ENCODE data around the gene LHX3.

LHX3 gene

DNA sequence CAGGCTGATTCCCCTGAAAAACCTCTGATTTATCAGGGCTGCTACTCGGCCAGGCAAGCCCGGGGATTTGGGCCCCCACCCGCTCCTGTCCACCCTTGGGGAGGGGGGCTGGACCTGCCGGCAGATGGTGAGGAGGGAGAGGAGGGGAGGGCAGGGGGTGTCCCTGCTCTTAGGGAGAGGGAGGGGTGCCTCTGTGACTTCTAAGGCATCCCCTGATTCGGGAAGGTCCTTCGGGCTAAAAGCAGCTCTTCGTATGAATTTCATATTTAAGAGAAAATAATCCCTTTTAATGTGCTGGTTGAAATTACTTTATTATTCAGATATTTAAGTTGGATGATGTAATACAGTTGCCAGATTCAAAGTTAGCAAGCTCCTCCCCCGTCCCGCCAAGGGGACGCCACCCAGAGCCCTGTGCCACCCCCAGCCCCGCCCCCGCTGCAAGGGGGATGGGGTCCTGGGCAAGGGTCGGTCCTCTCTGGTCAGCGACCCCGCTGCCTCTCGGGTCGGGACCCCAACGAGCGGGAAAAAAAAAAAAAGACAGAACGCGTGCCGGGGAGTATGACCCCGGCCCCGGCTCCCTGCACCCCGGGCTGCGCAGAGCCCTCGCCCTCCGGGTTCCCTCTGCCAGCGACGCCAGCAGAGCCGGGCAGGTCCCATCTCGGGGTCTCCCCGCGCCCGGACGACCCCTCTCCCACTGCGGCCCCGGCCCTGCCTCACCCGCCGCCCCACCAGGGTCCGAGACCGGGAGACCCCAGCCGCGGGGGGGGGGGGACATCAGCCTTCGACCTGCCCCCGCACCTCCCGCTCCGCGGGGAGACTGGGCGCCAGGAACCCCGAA lies 12.4 kb downstream of the LHX3 start:
- DNase-seq (ENCODE audit: low read depth): no peak

DNA sequence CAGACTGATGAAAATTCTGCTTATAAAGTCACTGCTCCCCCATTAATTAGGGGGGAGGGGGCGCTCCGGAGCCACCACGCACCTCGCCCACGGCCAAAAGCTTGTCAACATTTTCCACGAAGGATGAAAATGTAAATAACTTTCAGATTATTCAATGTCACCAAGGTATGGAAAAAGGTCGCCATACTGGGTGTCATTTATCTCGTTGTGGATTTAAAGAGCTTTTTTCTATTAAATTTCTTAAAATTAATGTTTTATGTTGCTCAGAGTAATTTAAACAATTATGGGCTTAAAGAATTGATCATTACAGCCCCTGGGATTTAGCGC lies 13.0 kb downstream of the LHX3 start:
- DNase-seq (ENCODE audit: low read depth): no peak

DNA sequence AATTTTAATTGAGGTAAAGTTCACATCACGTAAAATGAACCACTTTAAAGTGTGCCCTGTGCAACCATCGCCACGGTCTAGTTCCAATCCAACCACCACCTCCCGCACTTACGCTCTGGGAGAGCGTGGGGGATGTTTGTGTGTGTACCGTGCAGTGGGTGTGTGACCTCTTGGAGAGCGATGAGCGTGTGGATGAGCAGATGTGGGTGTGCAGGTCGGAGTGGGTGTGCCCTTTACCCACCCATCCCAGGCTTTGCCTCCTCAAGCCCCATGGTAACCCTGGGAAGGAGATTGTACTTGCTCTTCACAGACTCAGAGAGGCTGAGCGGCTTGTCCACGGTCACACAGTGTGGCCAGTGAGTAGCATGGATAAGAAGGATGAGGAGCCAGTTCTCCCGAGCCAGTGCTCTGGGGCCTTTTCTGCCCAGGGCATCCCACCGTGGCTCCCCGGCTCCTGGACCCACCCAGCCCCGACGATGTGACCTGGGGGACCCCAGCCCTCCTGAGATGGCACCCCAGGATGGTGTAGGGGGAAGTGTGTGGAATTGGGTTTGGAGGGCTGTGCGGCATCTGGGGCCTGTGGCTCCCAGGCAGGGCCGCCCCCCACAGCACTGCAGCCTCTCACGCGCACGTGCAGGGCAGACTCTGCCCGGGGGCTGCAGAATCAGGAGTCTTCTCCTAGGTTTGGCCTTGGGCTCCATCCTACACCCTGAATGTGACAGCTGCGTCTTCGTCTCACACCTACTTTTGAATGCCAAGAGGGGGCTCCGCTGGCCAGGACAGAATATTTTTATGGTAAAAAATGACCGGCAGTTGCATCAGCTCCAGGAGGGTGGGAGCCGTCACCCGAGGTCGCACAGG lies 13.6 kb downstream of the LHX3 start:
- DNase-seq (ENCODE audit: low read depth): no peak

DNA sequence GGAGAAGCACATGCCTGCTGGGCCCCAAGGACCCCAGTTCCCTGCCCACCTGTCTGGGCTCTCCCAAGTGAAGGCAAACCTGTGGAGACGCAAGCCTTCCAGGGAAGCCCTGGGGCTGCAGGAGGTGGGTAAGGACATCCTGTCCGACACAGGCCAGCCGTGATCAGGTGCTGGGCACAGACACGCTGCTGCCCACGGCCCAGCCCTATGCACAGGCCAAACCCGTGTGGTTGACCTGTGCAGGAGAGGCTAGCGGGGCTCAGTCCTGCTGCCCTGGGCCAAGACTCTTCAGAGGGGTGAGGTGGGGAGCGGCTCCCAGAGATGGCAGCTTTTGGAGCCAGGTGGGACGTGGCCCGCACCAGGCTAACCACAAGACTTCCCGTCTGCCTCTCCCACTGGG lies 14.3 kb downstream of the LHX3 start:
- DNase-seq (ENCODE audit: low read depth): no peak

DNA sequence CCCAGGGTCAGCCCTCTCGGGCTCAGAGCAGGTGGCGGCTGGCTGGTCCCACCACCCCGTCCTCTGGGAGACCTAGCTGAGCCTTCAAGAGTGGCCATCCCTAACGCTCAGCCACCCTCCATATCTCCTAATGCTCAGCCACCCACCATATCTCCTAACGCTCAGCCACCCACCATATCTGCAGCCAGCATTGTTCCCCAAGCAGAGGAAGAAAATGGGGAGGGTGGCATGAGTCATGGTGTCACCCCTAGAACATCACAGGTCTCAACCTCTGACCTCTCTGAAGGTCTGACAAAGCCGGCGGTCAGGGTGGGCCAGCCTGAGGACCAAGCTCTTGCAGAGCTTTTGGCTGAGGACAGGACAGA lies 14.7 kb downstream of the LHX3 start:
- no peak for DNase-seq (ENCODE audit: low read depth)

DNA sequence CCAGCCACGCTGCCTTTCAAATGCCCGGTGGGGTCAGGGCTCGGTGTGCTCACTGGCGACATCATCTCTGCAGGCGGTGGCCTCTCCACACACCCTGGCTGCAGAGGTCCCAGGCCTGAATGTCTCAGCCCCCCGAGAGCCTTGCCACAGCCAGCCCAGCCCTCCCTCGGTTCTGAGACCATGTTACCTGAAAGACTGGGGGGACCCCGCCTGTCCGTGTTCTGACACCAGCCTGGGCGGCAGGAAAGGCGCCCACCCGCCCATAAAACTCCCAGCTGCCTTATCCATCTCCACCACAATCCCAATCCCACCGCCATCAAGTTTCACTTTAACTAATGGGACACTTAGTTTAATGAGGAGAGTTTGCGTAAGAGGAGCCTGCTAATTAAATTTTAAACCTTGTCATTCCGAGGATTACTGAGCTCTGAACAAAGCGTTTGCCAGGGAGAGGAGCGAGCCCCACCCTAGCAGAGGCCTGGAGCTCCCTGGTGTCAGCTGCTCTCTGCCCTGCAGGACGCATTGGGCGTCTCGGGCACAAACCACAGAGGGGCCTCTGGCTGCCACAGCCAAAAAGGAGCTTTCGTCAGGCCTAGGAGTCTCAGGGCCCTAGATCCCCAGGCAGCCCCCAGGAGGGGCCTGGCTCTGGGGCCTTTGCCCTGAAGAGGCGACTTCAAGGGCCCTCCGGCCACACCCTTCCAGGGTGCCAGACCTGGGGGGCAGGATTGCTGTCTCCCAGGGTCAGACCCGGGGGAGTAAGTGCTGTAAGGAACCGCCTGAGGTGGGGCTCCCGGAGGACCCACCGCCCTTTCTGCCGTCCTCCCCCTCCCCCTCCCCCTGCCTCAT lies 15.3 kb downstream of the LHX3 start:
- DNase-seq (ENCODE audit: low read depth): no peak

DNA sequence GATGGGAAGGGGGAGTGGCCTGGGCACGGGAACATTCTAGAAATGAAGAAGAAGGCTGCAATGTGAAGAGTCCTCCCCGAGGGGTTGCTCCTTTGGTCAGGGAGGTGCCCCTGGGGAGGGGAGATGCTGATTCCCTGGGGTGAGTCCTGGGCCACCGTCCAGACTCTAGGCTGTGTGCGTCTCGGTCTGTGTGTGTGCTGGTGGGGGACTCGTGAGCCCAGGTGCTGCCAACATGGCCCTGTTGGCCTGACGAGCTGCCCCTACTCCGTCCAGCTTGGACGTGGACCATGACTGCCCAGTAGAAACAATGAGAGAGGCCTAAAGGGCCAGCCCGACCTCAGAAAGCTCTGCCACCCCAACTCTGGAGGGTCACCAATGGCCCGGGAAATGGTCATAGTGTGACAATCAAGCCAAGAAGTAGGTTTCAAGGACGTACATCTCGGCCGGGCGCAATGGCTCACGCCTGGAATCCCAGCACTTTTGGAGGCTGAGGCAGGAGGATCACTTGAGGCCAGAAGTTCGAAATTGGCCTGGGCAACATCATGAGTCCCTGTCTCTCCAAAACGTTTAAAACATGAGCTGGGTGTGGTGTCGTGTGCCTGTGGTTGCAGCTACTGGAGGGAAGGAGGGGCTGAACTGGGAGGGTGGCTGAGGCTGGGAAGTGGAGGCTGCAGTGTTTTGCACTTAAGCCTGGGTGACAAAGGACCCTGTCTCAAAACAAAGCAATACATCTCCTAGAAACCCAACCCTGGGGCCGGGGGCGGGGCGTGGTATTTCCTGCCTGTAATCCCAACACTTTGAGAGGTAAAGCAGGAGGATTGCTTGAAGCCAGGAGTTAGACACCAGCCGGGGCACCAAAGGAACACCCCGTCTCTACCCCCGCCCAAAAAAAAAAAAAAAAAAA lies 17.0 kb downstream of the LHX3 start:
- no peak for DNase-seq (ENCODE audit: low read depth)

DNA sequence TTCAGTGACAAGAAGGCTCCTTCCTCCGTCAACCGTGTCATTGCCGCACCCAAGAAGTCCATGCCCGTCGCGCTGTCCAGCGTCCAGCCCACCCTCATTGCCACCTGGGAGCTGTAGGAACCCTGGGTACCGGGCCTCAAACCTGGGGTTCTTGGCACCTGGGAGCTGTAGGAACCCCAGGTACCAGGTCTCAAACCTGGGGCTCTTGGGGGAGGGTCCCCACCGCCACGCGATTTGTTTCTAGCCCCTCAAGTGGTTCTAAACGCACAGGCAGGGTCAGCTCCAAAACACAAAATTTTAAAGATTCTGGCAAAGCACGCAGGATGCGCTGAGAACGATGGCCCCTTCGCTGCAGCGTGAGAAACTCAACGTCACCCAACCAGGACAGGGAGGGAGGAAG lies 17.7 kb downstream of the LHX3 start:
- DNase-seq (ENCODE audit: low read depth): no peak

DNA sequence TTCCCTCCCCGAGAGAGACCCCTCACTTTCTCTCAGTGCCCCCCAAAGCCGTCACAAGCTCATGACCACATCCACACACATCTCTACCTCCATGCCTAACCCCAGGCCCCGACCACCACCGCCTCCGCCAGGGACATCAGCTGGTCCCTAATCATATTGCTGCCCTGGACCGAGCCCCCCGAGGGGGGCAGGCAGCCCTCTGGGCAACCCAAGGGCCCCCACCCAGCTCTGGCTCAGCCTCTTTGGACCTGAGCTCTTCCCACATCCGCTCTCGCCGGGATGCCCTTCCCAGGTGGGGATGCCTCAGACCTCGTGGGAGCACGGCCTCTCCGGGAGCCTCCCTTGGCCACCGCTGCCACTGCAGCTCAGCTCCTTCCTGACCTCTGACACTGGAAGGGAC lies 18.5 kb downstream of the LHX3 start:
- DNase-seq (ENCODE audit: low read depth): no peak

DNA sequence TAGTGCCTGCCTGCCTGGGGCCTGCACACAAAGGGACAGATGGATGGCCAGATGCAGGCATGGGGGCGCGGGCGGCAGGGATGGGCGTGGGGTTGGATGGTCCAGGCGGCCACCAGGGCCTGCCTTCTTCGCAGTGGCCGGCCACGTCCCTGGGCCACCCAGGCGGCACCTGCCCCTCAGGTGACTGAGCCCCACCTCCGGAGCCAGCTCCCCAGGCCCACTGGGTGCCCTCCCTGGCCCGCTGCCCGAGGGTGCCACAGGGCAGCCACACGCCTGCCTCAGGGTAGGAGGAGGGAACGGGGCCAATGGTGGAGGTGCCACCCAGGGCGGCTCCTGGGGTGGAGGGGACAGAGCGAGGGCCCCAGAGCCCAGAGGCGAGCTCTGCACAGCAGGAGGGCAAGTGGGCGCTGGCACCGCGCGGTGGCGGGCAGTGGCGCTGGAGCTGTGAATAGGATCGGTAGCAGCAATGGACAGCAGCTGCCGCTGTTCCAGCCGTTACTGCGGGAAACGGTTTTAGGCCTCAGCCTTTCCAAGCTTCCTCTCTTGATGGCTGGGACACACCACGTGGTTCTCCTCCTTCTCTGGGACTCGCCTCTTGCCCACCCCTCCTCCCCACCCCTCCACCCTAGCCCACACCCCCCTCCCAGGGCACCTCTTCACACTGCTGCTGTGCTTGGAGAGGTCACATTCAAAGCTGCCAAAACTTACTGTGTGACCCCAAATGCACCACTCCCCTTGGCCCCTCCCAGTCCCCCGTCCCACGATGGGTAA lies 19.1 kb downstream of the LHX3 start:
- DNase-seq (ENCODE audit: low read depth): no peak

DNA sequence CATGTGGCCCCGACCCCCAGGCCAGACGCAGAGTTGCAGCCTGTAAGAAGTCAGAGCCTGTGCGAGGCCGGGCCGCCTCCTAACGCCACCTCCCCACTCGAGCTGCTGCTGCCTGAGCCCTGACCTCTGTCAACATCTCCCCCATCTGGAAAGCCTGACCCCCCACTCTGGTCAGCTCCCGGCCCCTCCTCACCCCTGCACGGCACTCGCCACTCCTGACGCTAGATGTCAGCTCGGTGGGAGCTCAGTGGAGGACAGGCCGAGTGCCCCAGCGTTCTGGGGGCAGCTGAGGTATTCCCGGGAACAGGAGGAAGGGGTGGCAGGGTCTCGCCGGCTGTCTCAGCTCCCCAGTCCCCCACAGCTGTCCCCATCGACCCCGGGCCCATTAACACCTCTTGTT lies 19.9 kb downstream of the LHX3 start:
- no peak for DNase-seq (ENCODE audit: low read depth)

DNA sequence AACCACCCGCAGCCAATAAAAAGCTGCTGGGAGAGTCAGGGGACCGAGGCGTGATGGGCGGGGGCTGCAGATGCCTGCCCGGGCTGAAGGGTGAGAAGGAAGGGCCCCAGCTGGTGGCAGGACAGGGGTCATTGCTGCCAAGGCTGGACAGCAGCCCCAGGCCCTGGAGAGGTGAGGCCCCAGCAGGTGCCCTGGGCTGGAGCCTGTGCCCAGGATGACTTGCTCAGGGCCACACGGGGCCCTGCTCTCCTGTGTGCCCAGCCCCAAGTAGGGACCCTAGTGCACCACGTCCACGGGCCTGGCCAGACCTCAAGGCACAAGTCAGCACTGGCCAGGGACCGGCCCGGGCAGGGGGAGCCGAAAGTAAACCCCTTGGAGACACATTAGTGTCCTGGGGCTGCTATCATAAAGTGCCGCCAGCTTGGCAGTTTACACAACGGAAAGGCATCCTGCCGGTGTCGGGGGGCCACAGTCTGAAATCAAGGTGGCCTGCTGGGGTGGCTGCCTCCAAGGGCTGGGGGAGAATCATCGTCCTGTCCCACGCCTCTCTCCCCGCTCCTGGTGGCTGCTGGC lies 22.0 kb downstream of the LHX3 start:
- no peak for DNase-seq (ENCODE audit: low read depth)

DNA sequence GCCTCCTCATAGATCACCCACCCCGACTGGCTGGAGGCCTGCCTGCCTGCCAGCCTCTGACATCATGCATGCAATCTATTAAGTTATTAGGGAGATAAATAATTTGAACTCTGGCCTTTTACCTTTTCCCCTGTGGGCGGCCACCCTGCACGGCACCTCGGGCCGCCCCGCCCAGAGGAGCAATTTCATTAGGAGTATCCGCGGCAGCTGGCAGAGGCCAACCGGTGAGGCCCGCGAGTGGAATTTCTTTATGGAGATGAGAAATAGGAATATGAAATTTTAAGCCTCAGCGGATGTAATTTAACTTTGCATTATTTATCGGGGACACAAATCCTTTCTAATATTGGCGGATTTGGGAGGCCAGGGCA lies 22.5 kb downstream of the LHX3 start:
- DNase-seq (ENCODE audit: low read depth): no peak

DNA sequence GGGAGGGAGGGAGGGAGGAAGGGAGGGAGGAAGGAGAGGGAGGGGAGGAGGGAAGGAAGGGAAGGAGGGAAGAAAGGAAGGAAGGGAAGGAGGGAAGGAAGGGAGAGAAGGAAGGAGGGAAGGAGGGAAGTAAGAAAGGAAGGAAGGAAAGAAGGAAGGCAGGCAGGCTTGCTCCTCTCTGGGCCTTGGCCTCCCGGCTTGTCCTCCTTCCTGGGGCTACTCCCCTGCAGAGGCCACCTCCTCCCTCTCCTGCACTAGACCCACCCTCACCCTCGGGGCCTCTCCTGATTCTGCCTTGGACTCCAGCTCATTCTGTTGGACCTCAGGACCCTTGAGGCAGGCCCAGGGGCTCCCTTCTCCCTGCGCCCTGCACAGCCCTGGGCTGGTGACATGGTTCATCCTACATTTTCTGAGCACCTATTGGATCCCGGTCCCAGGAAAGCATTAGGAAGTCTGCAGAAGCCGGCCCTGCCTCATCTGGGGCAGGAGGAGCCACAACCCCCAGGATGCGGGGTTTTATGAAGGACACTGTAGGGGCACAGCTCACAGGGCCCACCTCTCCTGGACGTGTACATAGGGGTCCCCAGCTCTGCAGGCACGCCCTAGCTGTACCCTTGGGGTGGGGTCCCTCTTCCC lies 23.0 kb downstream of the LHX3 start:
- DNase-seq (ENCODE audit: low read depth): no peak

DNA sequence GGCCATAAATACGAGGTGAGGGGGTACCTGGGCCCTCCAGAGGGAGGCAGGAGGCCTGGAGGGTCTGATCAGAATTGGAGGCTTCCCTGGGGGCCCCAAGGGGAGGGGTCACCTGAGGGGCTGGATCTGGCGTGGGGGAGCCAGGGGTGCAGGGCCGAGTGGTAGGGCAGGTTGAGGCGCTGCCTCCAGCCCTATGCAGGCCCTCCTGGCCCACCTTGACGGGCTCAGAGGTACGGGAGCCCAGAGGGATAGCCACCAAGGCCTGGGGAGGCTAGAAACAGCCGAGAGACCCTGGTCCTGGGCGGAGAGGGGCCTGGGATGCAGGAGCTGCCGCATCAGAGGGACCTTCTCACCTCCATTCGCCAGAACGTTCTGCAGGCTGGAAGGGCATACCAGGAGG lies 24.3 kb downstream of the LHX3 start:
- no peak for DNase-seq (ENCODE audit: low read depth)

DNA sequence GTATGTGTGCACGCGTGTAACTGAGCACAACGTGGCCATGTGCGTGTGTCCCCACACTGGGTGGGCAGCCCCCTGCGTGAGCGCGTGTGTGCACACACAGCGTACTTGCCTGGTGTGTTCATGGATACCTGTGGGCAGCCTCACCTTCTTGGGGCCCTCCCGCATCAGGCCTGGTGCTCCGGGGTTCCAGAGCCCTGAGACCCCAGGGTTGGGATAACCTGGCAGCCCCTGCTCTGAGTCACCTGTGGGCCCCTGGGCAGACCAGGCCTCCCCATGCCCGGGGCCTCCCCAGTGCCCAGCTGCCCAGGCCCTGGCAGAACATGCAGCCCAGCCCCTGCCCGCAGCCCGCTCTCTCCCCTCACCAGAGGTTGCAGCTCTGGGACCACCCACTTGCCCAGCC lies 25.2 kb downstream of the LHX3 start:
- DNase-seq (ENCODE audit: low read depth): no peak

DNA sequence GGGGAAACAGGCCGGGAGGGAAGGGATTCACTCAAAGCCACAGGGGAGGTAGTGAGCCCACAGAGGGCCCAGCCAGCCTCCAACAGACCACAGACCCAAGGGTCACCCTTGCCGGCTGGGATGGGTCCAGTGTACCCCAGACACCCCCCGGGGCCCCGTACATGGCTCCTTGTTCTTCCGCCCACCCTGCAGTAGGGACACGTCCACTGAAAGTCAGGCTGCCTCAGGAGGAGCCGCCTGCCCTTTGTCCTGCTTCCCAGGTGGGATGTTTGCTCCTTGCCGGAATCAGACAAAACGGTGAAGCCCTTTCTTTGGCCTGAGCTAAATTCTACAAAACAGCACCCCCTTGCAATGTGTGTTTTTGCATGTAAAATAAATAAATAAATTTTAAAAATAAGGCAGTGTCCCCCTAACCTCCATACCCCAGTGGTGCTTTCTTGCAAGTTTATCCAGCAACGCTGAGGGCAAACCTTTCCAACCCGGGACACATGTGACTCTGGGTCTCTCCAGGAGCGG lies 25.8 kb downstream of the LHX3 start:
- no peak for DNase-seq (ENCODE audit: low read depth)

DNA sequence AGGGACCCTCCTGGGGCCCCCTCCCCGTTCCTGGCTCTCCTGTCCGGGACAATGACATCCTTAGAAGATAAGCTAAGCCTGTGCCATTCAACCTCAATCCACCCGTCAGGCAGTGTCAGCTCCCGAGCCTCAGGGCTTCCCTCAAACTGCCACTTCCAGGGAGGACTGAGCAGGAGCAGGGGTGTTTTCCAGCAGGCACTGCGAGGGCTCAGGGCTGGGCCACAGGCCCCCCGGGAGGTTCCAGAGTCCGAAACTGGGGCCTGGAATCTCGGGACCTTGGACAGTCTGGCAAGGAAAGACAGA lies 26.2 kb downstream of the LHX3 start:
- DNase-seq (ENCODE audit: low read depth): no peak

DNA sequence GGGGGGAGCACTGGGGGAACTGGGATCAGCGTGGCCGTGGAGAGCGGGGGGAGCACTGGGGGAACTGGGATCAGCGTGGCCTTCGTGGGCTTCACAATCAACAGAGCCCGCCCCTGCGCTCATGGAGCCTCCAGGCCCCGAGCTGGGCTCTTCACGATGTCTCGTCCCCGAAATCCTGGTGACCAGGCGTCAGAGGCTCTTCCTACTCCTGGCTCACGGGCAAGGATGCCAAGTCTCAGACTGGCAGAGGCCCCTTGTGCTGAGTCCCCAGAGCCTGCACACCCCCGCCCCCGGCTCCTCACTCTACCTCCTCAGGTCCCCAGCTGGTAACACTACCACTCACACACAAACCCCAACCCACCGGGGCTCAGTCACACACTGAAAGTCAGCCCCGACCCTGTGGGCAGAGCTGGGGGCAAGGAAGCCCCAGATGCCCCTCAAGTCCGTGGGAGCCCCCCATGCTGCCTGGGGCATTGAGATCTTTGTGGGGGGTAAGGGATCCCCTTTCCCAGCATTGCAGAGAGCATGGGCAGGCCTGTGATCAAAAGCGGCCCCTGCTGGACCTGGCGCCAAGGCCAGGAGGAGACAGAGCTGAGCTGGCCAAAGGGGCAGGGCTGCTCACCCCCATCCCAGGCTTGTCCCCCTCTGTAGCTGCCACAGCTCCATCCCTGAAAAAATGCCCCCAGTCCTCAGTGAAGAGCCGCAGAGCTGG lies 26.7 kb downstream of the LHX3 start:
- DNase-seq (ENCODE audit: low read depth): no peak
